Measurements from ENCODE around the gene PPFIA2.

DNA sequence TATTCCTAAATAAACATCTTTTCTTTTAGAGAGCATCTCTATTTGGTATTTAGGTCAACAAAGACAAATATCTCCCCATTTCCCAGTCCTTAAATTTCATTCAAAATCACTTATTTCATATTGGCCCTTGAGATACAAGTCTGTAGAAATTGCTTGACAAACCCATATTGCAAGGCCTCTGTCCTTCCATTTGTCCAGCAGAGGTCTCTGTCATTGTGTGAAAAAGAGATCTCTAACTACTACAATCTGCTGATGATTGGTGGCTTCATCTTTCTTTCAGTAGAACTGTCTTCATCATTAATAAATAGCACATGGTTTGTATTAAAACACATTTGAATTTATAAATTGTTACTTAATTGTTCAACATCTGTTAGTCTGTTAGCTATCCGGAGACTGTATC, 428.7 kb downstream of the PPFIA2 start:
- TF ChIP-seq NFIC (IDR thresholded peaks at IDR 0.05) (no peak), TEAD4 (IDR thresholded peaks at IDR 0.05) (no peak), EP300 (IDR thresholded peaks at IDR 0.05; ENCODE audit: borderline replicate concordance) (no peak)
